ENCODE measurements around the gene CLCN6.
A peak's percentile ranks its signal among the peaks of the same experiment; 100 is the strongest.
"Not testable (repeated sequence)": the region's sequence is repeated elsewhere in the genome, so short reads cannot be mapped to it uniquely, and the experiment has no call there.

Gene CLCN6

GRCh38 chr1:11796036-11796828 lies 9.8 kb upstream of the CLCN6 start:
- DNase-seq, result peak; percentile 56 to 61 (median 60)

- no peak for DNase-seq
These were observed 8.3 kb upstream of the CLCN6 start for GRCh38 chr1:11797525-11798216.

- no peak for DNase-seq
These were observed 6.9 kb upstream of the CLCN6 start for GRCh38 chr1:11799099-11799498.

- no peak for DNase-seq
These were observed 6.1 kb upstream of the CLCN6 start for GRCh38 chr1:11799896-11800295.

- no peak for DNase-seq
These were observed 5.6 kb upstream of the CLCN6 start for GRCh38 chr1:11800391-11800755.

- DNase-seq, result no peak
These were observed 5.1 kb upstream of the CLCN6 start for GRCh38 chr1:11800756-11801433.

GRCh38 chr1:11802616-11802972 lies 3.4 kb upstream of the CLCN6 start:
- DNase-seq, result peak; percentile 51 to 65 (median 60)

GRCh38 chr1:11802973-11803885 lies 2.8 kb upstream of the CLCN6 start:
- DNase-seq, result peak; percentile 78 to 89 (median 82)

- not testable (repeated sequence) for DNase-seq
These were observed 1.9 kb upstream of the CLCN6 start for GRCh38 chr1:11803924-11804665.

- peak; percentile 28 to 63 (median 50) for DNase-seq
These were observed 1.1 kb upstream of the CLCN6 start for GRCh38 chr1:11804666-11805421.

GRCh38 chr1:11806307-11806936 lies 431 bp downstream of the CLCN6 start:
- DNase-seq, result peak; percentile 45 to 55 (median 55)

GRCh38 chr1:11807133-11807532 lies 1.1 kb downstream of the CLCN6 start:
- DNase-seq, result no peak

GRCh38 chr1:11813021-11813420 lies 7.0 kb downstream of the CLCN6 start:
- no peak for DNase-seq

- no peak for DNase-seq
These were observed 11.2 kb downstream of the CLCN6 start for GRCh38 chr1:11817192-11817591.

GRCh38 chr1:11822091-11822490 lies 16.1 kb downstream of the CLCN6 start:
- DNase-seq, result no peak

GRCh38 chr1:11823366-11824137 lies 17.6 kb downstream of the CLCN6 start:
- DNase-seq, result no peak

- DNase-seq, result no peak
These were observed 19.1 kb downstream of the CLCN6 start for GRCh38 chr1:11825131-11825530.

- no peak for DNase-seq
These were observed 21.0 kb downstream of the CLCN6 start for GRCh38 chr1:11826946-11827345.

GRCh38 chr1:11828511-11828910 lies 22.5 kb downstream of the CLCN6 start:
- DNase-seq, result no peak

Measured in suppressor macrophage treated with lipopolysaccharide for 1 hour (primary cell).